ENCODE measurements around the gene XRCC3. TPM values are rescaled to one million over a fixed set of nuclear protein-coding genes. Genes with fewer than 3 reads are reported as not detected.

Gene XRCC3
- total RNA-seq, 4 donors from 2014 or later = 7.5 to 20.5 (median 19.5) TPM

- TF ChIP-seq POLR2A (IDR thresholded peaks at IDR 0.05) (no peak), CTCF (IDR thresholded peaks at IDR 0.05) (no peak), POLR2AphosphoS5 (IDR thresholded peaks at IDR 0.05) (no peak), EP300 (IDR thresholded peaks at IDR 0.05) (no peak)
- H3K36me3 ChIP-seq = peaks cover 91% of the 10 kb centered on the region
Observed at GRCh38 chr14:103662029-103662428, 53.2 kb downstream of the XRCC3 start.

GRCh38 chr14:103659631-103660030 lies 55.6 kb downstream of the XRCC3 start:
- DNase-seq (ENCODE audit: low spot score in 2 of 2) = no peak
- TF ChIP-seq EP300 (IDR thresholded peaks at IDR 0.05) (no peak), CTCF (IDR thresholded peaks at IDR 0.05) (no peak), POLR2A (IDR thresholded peaks at IDR 0.05) (no peak), POLR2AphosphoS5 (IDR thresholded peaks at IDR 0.05) (no peak)
- no peaks in the 10 kb centered on the region for H3K9me3 ChIP-seq
- WGBS = 94% methylated on average over 7 of the region's 7 CpGs
- H3K4me1 ChIP-seq = peaks cover 13% of the 10 kb centered on the region
- no peaks in the 10 kb centered on the region for H3K27me3 ChIP-seq
- no peak overlapping the region for H3K4me3 ChIP-seq
- peaks cover 96% of the 10 kb centered on the region for H3K36me3 ChIP-seq
- H3K27ac ChIP-seq = no peak overlapping the region

More at GRCh38 chr14:103662029-103662428, 53.2 kb downstream of the XRCC3 start:
- Histone ChIP-seq H3K27ac (no peak overlapping the region), H3K4me3 (no peak overlapping the region), H3K27me3 (no peaks in the 10 kb centered on the region), H3K4me1 (peaks cover 5% of the 10 kb centered on the region), H3K9me3 (no peaks in the 10 kb centered on the region)
- WGBS = 89% methylated on average over 10 of the region's 10 CpGs
- no peak for DNase-seq (ENCODE audit: low spot score in 2 of 2)

- H3K9me3 ChIP-seq = no peaks in the 10 kb centered on the region
- DNase-seq (ENCODE audit: low spot score in 2 of 2) = no peak
- H3K27ac ChIP-seq = no peak overlapping the region
- 76% methylated on average over 13 of the region's 13 CpGs for WGBS
- peaks cover 82% of the 10 kb centered on the region for H3K36me3 ChIP-seq
- H3K4me3 ChIP-seq = no peak overlapping the region
- peaks cover 27% of the 10 kb centered on the region for H3K4me1 ChIP-seq
- no peaks in the 10 kb centered on the region for H3K27me3 ChIP-seq
- TF ChIP-seq EP300 (IDR thresholded peaks at IDR 0.05) (no peak), CTCF (IDR thresholded peaks at IDR 0.05) (no peak), POLR2A (IDR thresholded peaks at IDR 0.05) (no peak), POLR2AphosphoS5 (IDR thresholded peaks at IDR 0.05) (no peak)
Observed at GRCh38 chr14:103657471-103657870, 57.8 kb downstream of the XRCC3 start.

- H3K4me3 ChIP-seq = no peak overlapping the region
- H3K27ac ChIP-seq = no peak overlapping the region
- peaks cover 75% of the 10 kb centered on the region for H3K36me3 ChIP-seq
- 69% methylated on average over 1 of the region's 1 CpG for WGBS
- peaks cover 32% of the 10 kb centered on the region for H3K4me1 ChIP-seq
- no peak for TF ChIP-seq CTCF (IDR thresholded peaks at IDR 0.05)
- TF ChIP-seq POLR2A (IDR thresholded peaks at IDR 0.05) = no peak
- TF ChIP-seq EP300 (IDR thresholded peaks at IDR 0.05) = no peak
- TF ChIP-seq POLR2AphosphoS5 (IDR thresholded peaks at IDR 0.05) = no peak
- H3K27me3 ChIP-seq = no peaks in the 10 kb centered on the region
- no peak for DNase-seq (ENCODE audit: low spot score in 2 of 2)
- no peaks in the 10 kb centered on the region for H3K9me3 ChIP-seq
Observed at GRCh38 chr14:103656756-103657133, 58.5 kb downstream of the XRCC3 start.

GRCh38 chr14:103656031-103656755 lies 59.1 kb downstream of the XRCC3 start:
- H3K36me3 ChIP-seq = peaks cover 71% of the 10 kb centered on the region
- no peak for TF ChIP-seq EP300 (IDR thresholded peaks at IDR 0.05)
- no peak for TF ChIP-seq CTCF (IDR thresholded peaks at IDR 0.05)
- TF ChIP-seq POLR2AphosphoS5 (IDR thresholded peaks at IDR 0.05) = no peak
- TF ChIP-seq POLR2A (IDR thresholded peaks at IDR 0.05) = no peak

More at GRCh38 chr14:103656031-103656755, 59.1 kb downstream of the XRCC3 start:
- Histone ChIP-seq H3K27ac (no peak overlapping the region), H3K4me1 (peaks cover 37% of the 10 kb centered on the region), H3K27me3 (no peaks in the 10 kb centered on the region), H3K4me3 (no peak overlapping the region), H3K9me3 (no peaks in the 10 kb centered on the region)
- 87% methylated on average over 4 of the region's 4 CpGs for WGBS
- DNase-seq (ENCODE audit: low spot score in 2 of 2) = no peak
